NT2/D1 (cell line): ENCODE data around the gene CCT7.

ENCODE experiments used
- DNase-seq: peaks from one replicate; pipeline ENCODE4 v3.0.0-alpha.2; 2011; ENCODE audit warnings: low read depth, low spot score
- H3K27me3 ChIP-seq: 2 replicates; pipeline ENCODE4 v1.6.0; 2011; ENCODE audit warnings: mild to moderate bottlenecking; ENCODE audit not compliant: insufficient read length, insufficient read depth
- H3K36me3 ChIP-seq: 2 replicates; pipeline ENCODE4 v1.6.1; 2011; ENCODE audit warnings: mild to moderate bottlenecking, low read length, mixed read lengths; ENCODE audit not compliant: insufficient read depth, insufficient read length
- H3K4me1 ChIP-seq: 2 replicates; pipeline ENCODE4 v1.5.1; 2011; ENCODE audit not compliant: insufficient read depth, insufficient read length
- H3K4me3 ChIP-seq: 2 replicates; pipeline ENCODE4 v1.5.1; 2011; ENCODE audit warnings: low read depth; ENCODE audit not compliant: insufficient read length
- H3K9ac ChIP-seq: 2 replicates; pipeline ENCODE4 v1.6.0; 2011; ENCODE audit warnings: low read depth; ENCODE audit not compliant: insufficient read length
- H3K9me3 ChIP-seq: 2 replicates; pipeline ENCODE4 v1.5.1; 2011; ENCODE audit warnings: mild to moderate bottlenecking, low read length; ENCODE audit not compliant: insufficient read depth
- SUZ12 ChIP-seq: IDR thresholded peaks from 2 replicates; pipeline ENCODE4 v1.6.1; 2011; ENCODE audit not compliant: insufficient read length, insufficient read depth; ENCODE audit errors: extremely low read depth
- YY1 ChIP-seq: IDR thresholded peaks from 2 replicates; pipeline ENCODE4 v1.6.1; 2011; ENCODE audit not compliant: insufficient read length, insufficient read depth
- ZNF274 ChIP-seq: IDR thresholded peaks from 2 replicates; pipeline ENCODE4 v1.6.1; 2011; ENCODE audit warnings: mild to moderate bottlenecking, low read depth, low read length

The CCT7 gene

GRCh38 chr2:73268830-73269685 is 35.0 kb downstream of the CCT7 start:
- peak overlapping the region; percentile 51 for H3K9ac ChIP-seq
- peak; percentile 38 for TF ChIP-seq SUZ12
- no peak for TF ChIP-seq ZNF274
- no peaks in the 10 kb centered on the region for H3K36me3 ChIP-seq
- H3K4me3 ChIP-seq: peak overlapping the region; percentile 40
- H3K9me3 ChIP-seq: no peaks in the 10 kb centered on the region
- peaks cover 7% of the 10 kb centered on the region for H3K4me1 ChIP-seq
- H3K27me3 ChIP-seq: peaks cover 47% of the 10 kb centered on the region
- DNase-seq: no peak

GRCh38 chr2:73269686-73270465 is 35.8 kb downstream of the CCT7 start:
- Histone ChIP-seq H3K4me1 (peaks cover 5% of the 10 kb centered on the region), H3K9ac (peak overlapping the region; percentile 51), H3K9me3 (no peaks in the 10 kb centered on the region), H3K4me3 (peak overlapping the region; percentile 32), H3K36me3 (no peaks in the 10 kb centered on the region), H3K27me3 (peaks cover 47% of the 10 kb centered on the region)
- DNase-seq: no peak
- TF ChIP-seq YY1 (no peak), SUZ12 (no peak), ZNF274 (no peak)

GRCh38 chr2:73272270-73272669 is 38.2 kb downstream of the CCT7 start:
- no peak for DNase-seq
- peaks cover 5% of the 10 kb centered on the region for H3K4me1 ChIP-seq
- TF ChIP-seq ZNF274: no peak
- TF ChIP-seq SUZ12: no peak
- TF ChIP-seq YY1: no peak
- H3K9me3 ChIP-seq: no peaks in the 10 kb centered on the region
- peaks cover 39% of the 10 kb centered on the region for H3K27me3 ChIP-seq
- no peaks in the 10 kb centered on the region for H3K36me3 ChIP-seq
- no peak overlapping the region for H3K9ac ChIP-seq
- no peak overlapping the region for H3K4me3 ChIP-seq

- no peak for TF ChIP-seq SUZ12
- no peak for TF ChIP-seq YY1
- TF ChIP-seq ZNF274: no peak
- DNase-seq: no peak
- H3K36me3 ChIP-seq: no peaks in the 10 kb centered on the region
Observed at GRCh38 chr2:73279852-73280251, 45.7 kb downstream of the CCT7 start.

GRCh38 chr2:73281244-73281643 is 47.1 kb downstream of the CCT7 start:
- Histone ChIP-seq H3K4me1 (peaks cover 5% of the 10 kb centered on the region), H3K4me3 (no peak overlapping the region), H3K27me3 (peaks cover 25% of the 10 kb centered on the region), H3K9me3 (no peaks in the 10 kb centered on the region), H3K36me3 (no peaks in the 10 kb centered on the region), H3K9ac (no peak overlapping the region)
- no peak for DNase-seq
- TF ChIP-seq YY1 (no peak), ZNF274 (no peak), SUZ12 (no peak)

More at GRCh38 chr2:73279852-73280251, 45.7 kb downstream of the CCT7 start:
- no peaks in the 10 kb centered on the region for H3K4me1 ChIP-seq
- no peak overlapping the region for H3K4me3 ChIP-seq
- no peak overlapping the region for H3K9ac ChIP-seq
- no peaks in the 10 kb centered on the region for H3K9me3 ChIP-seq
- H3K27me3 ChIP-seq: peaks cover 12% of the 10 kb centered on the region

GRCh38 chr2:73282924-73283544 is 48.9 kb downstream of the CCT7 start:
- TF ChIP-seq ZNF274 (no peak), SUZ12 (no peak), YY1 (no peak)
- Histone ChIP-seq H3K27me3 (peaks cover 43% of the 10 kb centered on the region), H3K4me3 (peak overlapping the region; percentile 57), H3K36me3 (no peaks in the 10 kb centered on the region), H3K4me1 (peaks cover 5% of the 10 kb centered on the region), H3K9me3 (no peaks in the 10 kb centered on the region), H3K9ac (peak overlapping the region; percentile 64)
- DNase-seq: no peak
